K562 (cell line): ENCODE results near the gene SAE1. TPM values are rescaled to one million over a fixed set of nuclear protein-coding genes. Genes with fewer than 3 reads are reported as not detected.

ENCODE experiments used
- ATF7 ChIP-seq: fragments of 450-650 bp; IDR thresholded peaks from 2 replicates; pipeline ENCODE4 v1.7.1; 2014; ENCODE audit warnings: mild to moderate bottlenecking, moderate library complexity
- ETS2 ChIP-seq: IDR thresholded peaks from 2 replicates; pipeline ENCODE4 v1.6.1; 2016; ENCODE audit warnings: borderline replicate concordance, missing genetic modification characterization, mild to moderate bottlenecking, moderate library complexity, missing compliant biosample characterization; ENCODE audit not compliant: poor library complexity, severe bottlenecking
- HMGN3 ChIP-seq: IDR thresholded peaks from 2 replicates; pipeline ENCODE4 v1.6.1; 2011; ENCODE audit warnings: borderline replicate concordance, low read depth, mild to moderate bottlenecking, mixed read lengths, low read length; ENCODE audit not compliant: insufficient read length; ENCODE audit errors: extremely low read depth
- MAFF ChIP-seq: IDR thresholded peaks from 2 replicates; pipeline ENCODE4 v1.6.1; 2012; ENCODE audit warnings: low read length, improper control_type of control experiment
- NR2F6 ChIP-seq: fragments of 450-650 bp; formaldehyde crosslinking; IDR thresholded peaks from 2 replicates; pipeline ENCODE4 v1.4.0; 2020; ENCODE audit warnings: mild to moderate bottlenecking
- RBM22 ChIP-seq: fragments of 200-400 bp; formaldehyde crosslinking; IDR thresholded peaks from 2 replicates; pipeline ENCODE4 v1.6.1; 2018; ENCODE audit warnings: low read length, low read depth; ENCODE audit not compliant: poor library complexity, severe bottlenecking
- SMAD4 ChIP-seq: fragments of 250-450 bp; sonication (Bioruptor Pico); conservative IDR thresholded peaks from 2 replicates; pipeline ENCODE4 v1.8.0; 2021; ENCODE audit warnings: inconsistent platforms, mild to moderate bottlenecking, moderate library complexity
- STAT5B ChIP-seq: fragments of 250-450 bp; sonication (Bioruptor Pico); IDR thresholded peaks from 2 replicates; pipeline ENCODE4 v1.8.0; 2021; ENCODE audit warnings: mild to moderate bottlenecking, inconsistent platforms
- ZNF75A ChIP-seq: fragments of 450-650 bp; formaldehyde crosslinking; IDR thresholded peaks from 2 replicates; pipeline ENCODE4 v1.4.0; 2020; ENCODE audit warnings: mild to moderate bottlenecking
- ZNF77 ChIP-seq: fragments of 250-450 bp; sonication (Bioruptor Pico); IDR thresholded peaks from 2 replicates; pipeline ENCODE4 v1.5.0; 2020
- polyA plus RNA-seq, 8 experiments: library from polyadenylated mRNA; depleted of rRNA in 4 of 8; stranded (reverse) in 5 of 8; unstranded in 3 of 8; fragments of >200 nt; fragmentation: Nextera tagmentation in 2 of 8; fragmentation: Illumina TruSeq in 1 of 8; extraction: Ambion mirVana in 2 of 8; extraction: Trizol in 1 of 8; gene quantifications; 2 replicates each; pipeline versions ENCODE4 v1.2.1 to v1.2.3, GENCODE V29; 2011 to 2014; ENCODE audit warnings: inconsistent platforms in 1 of 8, missing spikeins in 1 of 8
- total RNA-seq, 7 experiments: library from RNA; depleted of rRNA in 6 of 7; stranded (reverse); fragments of >200 nt in 6 of 7; fragmentation: Illumina TruSeq in 2 of 7; extraction: Trizol in 2 of 7; gene quantifications; 2 replicates each; pipeline versions ENCODE4 v1.2.1 to v1.2.3, GENCODE V29; 2011 to 2021; ENCODE audit warnings: low replicate concordance in 1 of 7
- TF ChIP-seq, protein P1 (sequence below): fragments of 250-450 bp; sonication (Bioruptor Pico); IDR thresholded peaks from 2 replicates; pipeline ENCODE4 v1.5.1; 2021; ENCODE audit warnings: mild to moderate bottlenecking
- TF ChIP-seq, protein P2 (sequence below), 2 experiments: fragments of 250-450 bp in 1 of 2; fragments of 450-650 bp in 1 of 2; sonication (Bioruptor Pico) in 1 of 2; IDR thresholded peaks; 2 replicates each; pipeline versions ENCODE4 v1.6.1 to v1.8.0; 2016 to 2021; ENCODE audit warnings: mild to moderate bottlenecking in 2 of 2, moderate library complexity in 2 of 2, missing compliant biosample characterization in 1 of 2, missing genetic modification characterization in 1 of 2
- TF ChIP-seq, protein P3 (sequence below): fragments of 450-650 bp; IDR thresholded peaks from 2 replicates; pipeline ENCODE4 v1.6.1; 2018; ENCODE audit not compliant: partially characterized antibody
- TF ChIP-seq, protein P4 (sequence below): fragments of 250-450 bp; sonication (Bioruptor Pico); IDR thresholded peaks from 2 replicates; pipeline ENCODE4 v1.8.0; 2022; ENCODE audit warnings: inconsistent platforms, mild to moderate bottlenecking, moderate library complexity, borderline replicate concordance
- TF ChIP-seq, protein P5 (sequence below): IDR thresholded peaks from 2 replicates; pipeline ENCODE4 v1.6.1; 2011; ENCODE audit warnings: borderline replicate concordance, low read depth, mild to moderate bottlenecking, moderate library complexity, low read length; ENCODE audit not compliant: insufficient read depth, poor library complexity, severe bottlenecking

SAE1 gene
- total and polyA plus RNA-seq, 9 of the 15 experiments (the other 6 are each of a cell fraction or from before 2014, with no cell fraction given), result 82.8 to 299 (median 217) TPM

DNA sequence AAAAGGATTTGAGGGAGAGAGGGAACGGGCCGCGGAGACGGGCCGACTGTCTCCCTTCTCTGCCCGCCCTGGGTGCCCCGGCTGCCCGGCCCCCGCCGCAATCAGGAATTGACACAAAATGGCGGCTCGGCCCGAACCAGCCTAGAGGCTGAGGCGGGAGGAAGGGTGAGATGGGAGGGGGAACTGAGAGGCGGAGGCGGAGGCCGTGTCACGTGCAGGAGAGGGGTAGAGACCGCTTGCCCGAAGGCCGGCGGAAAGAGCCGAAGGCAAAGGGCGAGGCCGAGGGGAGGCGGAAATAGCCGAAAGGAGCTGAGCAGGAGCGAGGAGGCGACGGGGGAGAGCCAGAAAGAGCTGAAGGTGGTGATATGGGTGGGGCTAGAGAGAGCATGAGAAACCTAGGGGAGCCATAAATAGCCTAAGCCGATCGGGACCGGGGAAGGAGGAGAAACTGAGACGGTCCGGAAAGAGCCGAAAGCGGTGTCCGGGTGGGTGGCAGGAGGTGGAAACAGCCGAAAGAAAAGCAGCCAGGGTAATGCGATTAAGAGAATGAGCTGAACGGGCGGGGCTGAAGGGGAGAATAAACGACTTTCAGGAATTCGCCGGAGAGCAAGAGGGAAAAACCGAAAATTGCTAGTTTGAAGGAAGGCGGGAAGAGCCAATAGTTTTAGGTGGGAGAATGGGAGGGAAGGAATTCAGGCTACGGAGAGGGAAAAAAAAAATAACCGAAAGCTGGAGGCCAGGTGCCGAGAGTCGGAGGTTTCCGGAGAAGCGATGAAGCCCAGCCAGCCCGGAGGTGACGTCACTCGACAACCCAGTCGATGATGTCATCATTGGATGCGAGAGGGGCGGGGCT lies 17.4 kb upstream of the SAE1 start, which contains the start of gene ZC3H4 (continued):
- TF ChIP-seq ATF7, result peak; percentile 100
- TF ChIP-seq STAT5B (CRISPR knock-in tag), result no peak
- no peak for TF ChIP-seq ZNF75A (CRISPR knock-in tag)
- TF ChIP-seq, protein P1, sequence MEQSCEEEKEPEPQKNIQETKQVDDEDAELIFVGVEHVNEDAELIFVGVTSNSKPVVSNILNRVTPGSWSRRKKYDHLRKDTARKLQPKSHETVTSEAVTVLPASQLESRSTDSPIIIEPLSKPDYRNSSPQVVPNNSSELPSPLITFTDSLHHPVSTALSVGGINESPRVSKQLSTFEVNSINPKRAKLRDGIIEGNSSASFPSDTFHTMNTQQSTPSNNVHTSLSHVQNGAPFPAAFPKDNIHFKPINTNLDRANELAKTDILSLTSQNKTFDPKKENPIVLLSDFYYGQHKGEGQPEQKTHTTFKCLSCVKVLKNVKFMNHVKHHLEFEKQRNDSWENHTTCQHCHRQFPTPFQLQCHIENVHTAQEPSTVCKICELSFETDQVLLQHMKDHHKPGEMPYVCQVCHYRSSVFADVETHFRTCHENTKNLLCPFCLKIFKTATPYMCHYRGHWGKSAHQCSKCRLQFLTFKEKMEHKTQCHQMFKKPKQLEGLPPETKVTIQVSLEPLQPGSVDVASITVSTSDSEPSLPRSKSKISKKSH (CRISPR knock-in tag), result no peak
- TF ChIP-seq, protein P2, sequence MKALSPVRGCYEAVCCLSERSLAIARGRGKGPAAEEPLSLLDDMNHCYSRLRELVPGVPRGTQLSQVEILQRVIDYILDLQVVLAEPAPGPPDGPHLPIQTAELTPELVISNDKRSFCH (CRISPR knock-in tag; IDR thresholded peaks at IDR 0.05), result no peak
- TF ChIP-seq, protein P2 (tag; IDR thresholded peaks at IDR 0.05), result 0 out of 2 replicates have a peak, but pooled peaks have one; percentile 12
- peak; percentile 10; the same call in 1 of the 2 replicates for TF ChIP-seq NR2F6 (CRISPR knock-in tag)
- TF ChIP-seq RBM22, result no peak
- TF ChIP-seq ZNF77 (CRISPR knock-in tag), result no peak
- peak; percentile 90 for TF ChIP-seq HMGN3
- TF ChIP-seq ETS2, result no peak
- TF ChIP-seq, protein P3, sequence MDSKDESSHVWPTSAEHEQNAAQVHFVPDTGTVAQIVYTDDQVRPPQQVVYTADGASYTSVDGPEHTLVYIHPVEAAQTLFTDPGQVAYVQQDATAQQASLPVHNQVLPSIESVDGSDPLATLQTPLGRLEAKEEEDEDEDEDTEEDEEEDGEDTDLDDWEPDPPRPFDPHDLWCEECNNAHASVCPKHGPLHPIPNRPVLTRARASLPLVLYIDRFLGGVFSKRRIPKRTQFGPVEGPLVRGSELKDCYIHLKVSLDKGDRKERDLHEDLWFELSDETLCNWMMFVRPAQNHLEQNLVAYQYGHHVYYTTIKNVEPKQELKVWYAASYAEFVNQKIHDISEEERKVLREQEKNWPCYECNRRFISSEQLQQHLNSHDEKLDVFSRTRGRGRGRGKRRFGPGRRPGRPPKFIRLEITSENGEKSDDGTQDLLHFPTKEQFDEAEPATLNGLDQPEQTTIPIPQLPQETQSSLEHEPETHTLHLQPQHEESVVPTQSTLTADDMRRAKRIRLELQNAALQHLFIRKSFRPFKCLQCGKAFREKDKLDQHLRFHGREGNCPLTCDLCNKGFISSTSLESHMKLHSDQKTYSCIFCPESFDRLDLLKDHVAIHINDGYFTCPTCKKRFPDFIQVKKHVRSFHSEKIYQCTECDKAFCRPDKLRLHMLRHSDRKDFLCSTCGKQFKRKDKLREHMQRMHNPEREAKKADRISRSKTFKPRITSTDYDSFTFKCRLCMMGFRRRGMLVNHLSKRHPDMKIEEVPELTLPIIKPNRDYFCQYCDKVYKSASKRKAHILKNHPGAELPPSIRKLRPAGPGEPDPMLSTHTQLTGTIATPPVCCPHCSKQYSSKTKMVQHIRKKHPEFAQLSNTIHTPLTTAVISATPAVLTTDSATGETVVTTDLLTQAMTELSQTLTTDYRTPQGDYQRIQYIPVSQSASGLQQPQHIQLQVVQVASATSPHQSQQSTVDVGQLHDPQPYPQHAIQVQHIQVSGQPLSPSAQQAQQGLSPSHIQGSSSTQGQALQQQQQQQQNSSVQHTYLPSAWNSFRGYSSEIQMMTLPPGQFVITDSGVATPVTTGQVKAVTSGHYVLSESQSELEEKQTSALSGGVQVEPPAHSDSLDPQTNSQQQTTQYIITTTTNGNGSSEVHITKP, result no peak
- TF ChIP-seq, protein P4, sequence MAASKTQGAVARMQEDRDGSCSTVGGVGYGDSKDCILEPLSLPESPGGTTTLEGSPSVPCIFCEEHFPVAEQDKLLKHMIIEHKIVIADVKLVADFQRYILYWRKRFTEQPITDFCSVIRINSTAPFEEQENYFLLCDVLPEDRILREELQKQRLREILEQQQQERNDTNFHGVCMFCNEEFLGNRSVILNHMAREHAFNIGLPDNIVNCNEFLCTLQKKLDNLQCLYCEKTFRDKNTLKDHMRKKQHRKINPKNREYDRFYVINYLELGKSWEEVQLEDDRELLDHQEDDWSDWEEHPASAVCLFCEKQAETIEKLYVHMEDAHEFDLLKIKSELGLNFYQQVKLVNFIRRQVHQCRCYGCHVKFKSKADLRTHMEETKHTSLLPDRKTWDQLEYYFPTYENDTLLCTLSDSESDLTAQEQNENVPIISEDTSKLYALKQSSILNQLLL, result no peak
- peak; percentile 60; the same call in 1 of the 2 replicates for TF ChIP-seq SMAD4 (CRISPR knock-in tag)
- no peak for TF ChIP-seq MAFF
- TF ChIP-seq, protein P5, sequence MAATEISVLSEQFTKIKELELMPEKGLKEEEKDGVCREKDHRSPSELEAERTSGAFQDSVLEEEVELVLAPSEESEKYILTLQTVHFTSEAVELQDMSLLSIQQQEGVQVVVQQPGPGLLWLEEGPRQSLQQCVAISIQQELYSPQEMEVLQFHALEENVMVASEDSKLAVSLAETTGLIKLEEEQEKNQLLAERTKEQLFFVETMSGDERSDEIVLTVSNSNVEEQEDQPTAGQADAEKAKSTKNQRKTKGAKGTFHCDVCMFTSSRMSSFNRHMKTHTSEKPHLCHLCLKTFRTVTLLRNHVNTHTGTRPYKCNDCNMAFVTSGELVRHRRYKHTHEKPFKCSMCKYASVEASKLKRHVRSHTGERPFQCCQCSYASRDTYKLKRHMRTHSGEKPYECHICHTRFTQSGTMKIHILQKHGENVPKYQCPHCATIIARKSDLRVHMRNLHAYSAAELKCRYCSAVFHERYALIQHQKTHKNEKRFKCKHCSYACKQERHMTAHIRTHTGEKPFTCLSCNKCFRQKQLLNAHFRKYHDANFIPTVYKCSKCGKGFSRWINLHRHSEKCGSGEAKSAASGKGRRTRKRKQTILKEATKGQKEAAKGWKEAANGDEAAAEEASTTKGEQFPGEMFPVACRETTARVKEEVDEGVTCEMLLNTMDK, result no peak
